Trophoblast cell (in vitro differentiated cells and primary cell): ENCODE measurements around the gene DYSF.

ENCODE experiments used
- DNase-seq, 2 donors: peaks; one replicate each; pipeline ENCODE4 v3.0.0-alpha.2; 2016
- H2AFZ ChIP-seq: 2 replicates; pipeline ENCODE4 v1.6.1; 2013; ENCODE audit warnings: low read length, moderate library complexity, mild to moderate bottlenecking; ENCODE audit not compliant: insufficient read depth, poor library complexity
- H2AK5ac ChIP-seq: 2 replicates; pipeline ENCODE4 v1.6.1; 2013; ENCODE audit warnings: mild to moderate bottlenecking, low read length
- H2BK120ac ChIP-seq: 2 replicates; pipeline ENCODE4 v1.6.1; 2013; ENCODE audit warnings: low read length, mild to moderate bottlenecking, moderate library complexity; ENCODE audit not compliant: insufficient read depth, poor library complexity
- H2BK12ac ChIP-seq: 2 replicates; pipeline ENCODE4 v1.6.1; 2013; ENCODE audit warnings: mild to moderate bottlenecking, low read length, moderate library complexity
- H2BK5ac ChIP-seq: 2 replicates; pipeline ENCODE4 v1.6.1; 2013; ENCODE audit warnings: low read length, low read depth, moderate library complexity, mild to moderate bottlenecking; ENCODE audit not compliant: poor library complexity
- H3K14ac ChIP-seq: 2 replicates; pipeline ENCODE4 v1.6.1; 2013; ENCODE audit warnings: mild to moderate bottlenecking, low read length
- H3K18ac ChIP-seq: 2 replicates; pipeline ENCODE4 v1.6.1; 2013; ENCODE audit warnings: mild to moderate bottlenecking, low read length
- H3K23ac ChIP-seq: 2 replicates; pipeline ENCODE4 v1.6.1; 2013; ENCODE audit warnings: low read length
- H3K27ac ChIP-seq: 2 replicates; pipeline ENCODE4 v1.5.1; 2013; ENCODE audit warnings: low read depth, mild to moderate bottlenecking, inconsistent platforms, low read length, moderate library complexity
- H3K27me3 ChIP-seq: 2 replicates; pipeline ENCODE4 v1.6.1; 2013; ENCODE audit warnings: inconsistent platforms, mild to moderate bottlenecking, low read length, moderate library complexity; ENCODE audit not compliant: insufficient read depth
- H3K36me3 ChIP-seq, 2 experiments: 1 replicate in 1 of 2; 2 replicates in 1 of 2; pipeline ENCODE4 v1.6.1; 2013; ENCODE audit warnings: low read length in 2 of 2, mild to moderate bottlenecking in 2 of 2, moderate library complexity in 1 of 2; ENCODE audit not compliant: insufficient read depth in 2 of 2, control insufficient read depth in 1 of 2
- H3K4ac ChIP-seq: 2 replicates; pipeline ENCODE4 v1.6.1; 2013; ENCODE audit warnings: low read depth, mild to moderate bottlenecking, low read length, moderate library complexity
- H3K4me1 ChIP-seq, 2 experiments: 1 replicate in 1 of 2; 2 replicates in 1 of 2; pipeline ENCODE4 v1.6.1; 2013; ENCODE audit warnings: low read length in 2 of 2, mild to moderate bottlenecking in 2 of 2, moderate library complexity in 1 of 2; ENCODE audit not compliant: insufficient read depth in 2 of 2, control insufficient read depth in 1 of 2
- H3K4me2 ChIP-seq: 2 replicates; pipeline ENCODE4 v1.6.1; 2013; ENCODE audit warnings: inconsistent platforms, mild to moderate bottlenecking, low read length, moderate library complexity
- H3K4me3 ChIP-seq: 2 replicates; pipeline ENCODE4 v1.5.1; 2013; ENCODE audit warnings: mild to moderate bottlenecking, low read depth, low read length, inconsistent platforms
- H3K79me1 ChIP-seq: one replicate; pipeline ENCODE4 v1.6.1; 2013; ENCODE audit warnings: low read length
- H3K79me2 ChIP-seq: 2 replicates; pipeline ENCODE4 v1.6.1; 2013; ENCODE audit warnings: low read length, mild to moderate bottlenecking; ENCODE audit not compliant: control insufficient read depth, insufficient read depth, poor library complexity
- H3K9ac ChIP-seq: 2 replicates; pipeline ENCODE4 v1.6.1; 2013; ENCODE audit warnings: mild to moderate bottlenecking, low read length
- H3K9me3 ChIP-seq: 2 replicates; pipeline ENCODE4 v1.6.1; 2013; ENCODE audit warnings: low read depth, mild to moderate bottlenecking, control low read depth, inconsistent platforms, low read length; ENCODE audit not compliant: insufficient read depth
- H4K12ac ChIP-seq: 2 replicates; pipeline ENCODE4 v1.6.1; 2013; ENCODE audit warnings: low read depth, mild to moderate bottlenecking, low read length, moderate library complexity
- H4K8ac ChIP-seq: 2 replicates; pipeline ENCODE4 v1.6.1; 2013; ENCODE audit warnings: low read depth, mild to moderate bottlenecking, low read length, moderate library complexity
- H4K91ac ChIP-seq: one replicate; pipeline ENCODE4 v1.6.1; 2013; ENCODE audit warnings: low read depth, mild to moderate bottlenecking, low read length, moderate library complexity
- WGBS: extraction: QIAGEN DNeasy Blood & Tissue Kit; methylation state at CpG from one replicate; pipeline ENCODE4 v1.1.7; 2013; ENCODE audit warnings: missing lambda C conversion rate; ENCODE audit not compliant: insufficient read length, insufficient coverage; ENCODE audit errors: extremely low coverage; 5-methylcytosine and 5-hydroxymethylcytosine counted together

Gene DYSF

GRCh38 chr2:71618327-71619113, 165.2 kb downstream of the DYSF start:
- Histone ChIP-seq H3K27me3 (no peaks in the 10 kb centered on the region), H3K79me1 (no peaks in the 10 kb centered on the region), H2BK120ac (no peak overlapping the region), H3K27ac (no peak overlapping the region), H4K12ac (no peak overlapping the region), H2BK12ac (no peak overlapping the region), H2AFZ (no peak overlapping the region), H3K14ac (no peak overlapping the region), H4K91ac (no peak overlapping the region), H3K4me1 (no peaks in the 10 kb centered on the region), H2BK5ac (no peak overlapping the region), H2AK5ac (no peak overlapping the region), H3K4ac (no peak overlapping the region), H3K9ac (no peak overlapping the region), H3K79me2 (no peaks in the 10 kb centered on the region), H3K36me3 (peaks cover 0 to 3% of the 10 kb centered on the region in 2 experiments), H3K9me3 (peaks cover 7% of the 10 kb centered on the region), H3K4me3 (peak overlapping the region; percentile 53), H3K18ac (no peak overlapping the region), H3K23ac (no peak overlapping the region), H3K4me2 (no peak overlapping the region), H4K8ac (no peak overlapping the region)
- 100% methylated on average over 1 of the region's 12 CpGs for WGBS
- no peak for DNase-seq

GRCh38 chr2:71619230-71619741, 165.9 kb downstream of the DYSF start:
- no peak overlapping the region for H2BK12ac ChIP-seq
- no peak overlapping the region for H4K12ac ChIP-seq
- no peak overlapping the region for H2AK5ac ChIP-seq
- no peak for DNase-seq
- no peaks in the 10 kb centered on the region for H3K36me3 ChIP-seq
- H4K91ac ChIP-seq: no peak overlapping the region
- no peak overlapping the region for H3K4ac ChIP-seq
- no peak overlapping the region for H2BK5ac ChIP-seq
- no peak overlapping the region for H3K18ac ChIP-seq
- WGBS: no CpG with 5 or more reads among the region's 15 CpGs
- H3K27me3 ChIP-seq: no peaks in the 10 kb centered on the region
- no peak overlapping the region for H3K14ac ChIP-seq
- no peak overlapping the region for H3K27ac ChIP-seq
- peaks cover 7% of the 10 kb centered on the region for H3K9me3 ChIP-seq
- H3K79me1 ChIP-seq: no peaks in the 10 kb centered on the region
- H2BK120ac ChIP-seq: no peak overlapping the region
- no peaks in the 10 kb centered on the region for H3K4me1 ChIP-seq
- H3K4me3 ChIP-seq: no peak overlapping the region
- no peak overlapping the region for H4K8ac ChIP-seq
- no peak overlapping the region for H3K23ac ChIP-seq
- no peak overlapping the region for H3K9ac ChIP-seq
- no peaks in the 10 kb centered on the region for H3K79me2 ChIP-seq
- H3K4me2 ChIP-seq: no peak overlapping the region
- H2AFZ ChIP-seq: no peak overlapping the region

- H3K4me1 ChIP-seq: no peaks in the 10 kb centered on the region
- no peak overlapping the region for H3K4me2 ChIP-seq
- no peak overlapping the region for H3K27ac ChIP-seq
- H3K27me3 ChIP-seq: no peaks in the 10 kb centered on the region
- no peaks in the 10 kb centered on the region for H3K36me3 ChIP-seq
- H3K4ac ChIP-seq: no peak overlapping the region
- no peaks in the 10 kb centered on the region for H3K79me2 ChIP-seq
- H2BK12ac ChIP-seq: no peak overlapping the region
- no peak overlapping the region for H3K23ac ChIP-seq
- no peak overlapping the region for H3K4me3 ChIP-seq
- DNase-seq: no peak
- H2BK120ac ChIP-seq: no peak overlapping the region
- no peak overlapping the region for H4K8ac ChIP-seq
- no CpG with 5 or more reads among the region's 6 CpGs for WGBS
- H3K18ac ChIP-seq: no peak overlapping the region
- no peaks in the 10 kb centered on the region for H3K79me1 ChIP-seq
- H2AFZ ChIP-seq: no peak overlapping the region
- H4K91ac ChIP-seq: no peak overlapping the region
- H2BK5ac ChIP-seq: no peak overlapping the region
- H3K14ac ChIP-seq: no peak overlapping the region
- no peak overlapping the region for H2AK5ac ChIP-seq
- no peak overlapping the region for H3K9ac ChIP-seq
- no peak overlapping the region for H4K12ac ChIP-seq
- peaks cover 7% of the 10 kb centered on the region for H3K9me3 ChIP-seq
These were observed 166.8 kb downstream of the DYSF start for GRCh38 chr2:71620116-71620515.

GRCh38 chr2:71620851-71621251, 167.5 kb downstream of the DYSF start:
- H3K27ac ChIP-seq: no peak overlapping the region
- H2AK5ac ChIP-seq: no peak overlapping the region
- no peak overlapping the region for H2AFZ ChIP-seq
- no peak overlapping the region for H3K4me3 ChIP-seq
- no peak overlapping the region for H3K14ac ChIP-seq
- WGBS: no CpG with 5 or more reads among the region's 5 CpGs
- H3K4me2 ChIP-seq: no peak overlapping the region
- H4K12ac ChIP-seq: no peak overlapping the region
- no peaks in the 10 kb centered on the region for H3K27me3 ChIP-seq
- no peak overlapping the region for H3K4ac ChIP-seq
- H4K91ac ChIP-seq: no peak overlapping the region
- H2BK12ac ChIP-seq: no peak overlapping the region
- H3K18ac ChIP-seq: no peak overlapping the region
- H3K4me1 ChIP-seq: no peaks in the 10 kb centered on the region
- H3K23ac ChIP-seq: no peak overlapping the region
- H3K79me2 ChIP-seq: no peaks in the 10 kb centered on the region
- no peak for DNase-seq
- no peak overlapping the region for H2BK5ac ChIP-seq
- no peak overlapping the region for H3K9ac ChIP-seq
- H4K8ac ChIP-seq: no peak overlapping the region
- H3K36me3 ChIP-seq: no peaks in the 10 kb centered on the region
- H3K79me1 ChIP-seq: no peaks in the 10 kb centered on the region
- H2BK120ac ChIP-seq: no peak overlapping the region
- H3K9me3 ChIP-seq: peaks cover 7% of the 10 kb centered on the region
